Vagina (tissue), 2 donors: Measurements from ENCODE around the gene FAM20A. TPM values are rescaled to one million over a fixed set of nuclear protein-coding genes. Genes with fewer than 3 reads are reported as not detected.

Experiments used
- DNase-seq, 2 donors: peaks; one replicate each; pipeline ENCODE4 v3.0.0-alpha.2; 2017; ENCODE audit errors: extremely low spot score in 2 of 2
- H3K27ac ChIP-seq: fragments of 200-600 bp; sonication (generic); one replicate; pipeline ENCODE4 v1.5.1; 2019
- H3K27me3 ChIP-seq: fragments of 200-600 bp; sonication (generic); one replicate; pipeline ENCODE4 v1.5.1; 2019
- H3K36me3 ChIP-seq, 2 donors: fragments of 200-600 bp; sonication (generic); one replicate each; pipeline ENCODE4 v1.5.1; 2017 to 2019
- H3K4me1 ChIP-seq: fragments of 200-600 bp; sonication (generic); one replicate; pipeline ENCODE4 v1.5.1; 2019
- H3K4me3 ChIP-seq, 2 donors: fragments of 200-600 bp; sonication (generic); 1 replicate in 1 of 2; 2 replicates in 1 of 2; pipeline ENCODE4 v1.5.1; 2016 to 2019
- H3K9me3 ChIP-seq: fragments of 200-600 bp; sonication (generic); one replicate; pipeline ENCODE4 v1.5.1; 2019
- CTCF ChIP-seq, 3 experiments: fragments of 450-650 bp in 2 of 3; fragments of 200-600 bp in 1 of 3; sonication (generic) in 1 of 3; IDR thresholded peaks; one replicate each; pipeline ENCODE4 v1.5.1; 2017 to 2019; ENCODE audit warnings: antibody characterized with exemption in 3 of 3, mild to moderate bottlenecking in 2 of 3, moderate library complexity in 2 of 3
- POLR2A ChIP-seq, 2 donors: fragments of 450-650 bp; IDR thresholded peaks; one replicate each; pipeline ENCODE4 v1.6.1; 2017; ENCODE audit warnings: antibody characterized with exemption in 2 of 2, mild to moderate bottlenecking in 2 of 2, moderate library complexity in 2 of 2
- POLR2AphosphoS5 ChIP-seq, 2 donors: sonication (generic); formaldehyde crosslinking; IDR thresholded peaks; one replicate each; pipeline ENCODE4 v1.9.0; 2017; ENCODE audit warnings: antibody characterized with exemption in 2 of 2, mild to moderate bottlenecking in 2 of 2, low read depth in 1 of 2; ENCODE audit not compliant: insufficient read depth in 1 of 2
- intact Hi-C: fragments of 100-400 bp; cut with DNase I; formaldehyde crosslinking; loops from one replicate; pipeline ENCODE4 v1.15.1; 2023
- total RNA-seq: library from RNA; depleted of rRNA; stranded (reverse); fragments of >200 nt; gene quantifications from one replicate; pipeline ENCODE4 v1.2.3, GENCODE V29; 2016

The FAM20A gene
- total RNA-seq, 1 donor from 2014 or later: 16.2 TPM

DNA sequence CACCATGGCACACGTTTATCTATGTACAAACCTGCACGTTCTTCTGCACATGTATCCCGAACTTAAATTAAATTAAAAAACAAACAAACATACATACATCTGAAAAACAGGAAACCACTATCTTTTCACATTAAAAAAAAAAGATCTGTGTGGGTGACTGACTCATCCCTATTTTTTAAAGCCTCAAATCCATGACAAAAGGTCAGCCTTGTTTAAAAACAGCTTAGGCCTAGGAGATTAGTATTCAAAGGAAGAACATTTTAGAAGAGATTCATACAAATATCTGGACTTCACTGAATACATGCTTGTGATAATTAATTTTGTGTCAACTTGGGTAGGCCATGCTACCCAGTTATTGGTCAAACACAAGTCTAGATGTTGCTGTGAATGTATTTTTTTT lies 93.6 kb downstream of the FAM20A start:
- intact Hi-C loops: no loop called here
- DNase-seq: no peak
- Histone ChIP-seq H3K27me3 (no peaks in the 10 kb centered on the region), H3K9me3 (no peaks in the 10 kb centered on the region), H3K27ac (no peak overlapping the region), H3K36me3 (no peaks in the 10 kb centered on the region), H3K4me3 (no peak overlapping the region), H3K4me1 (peaks cover 11% of the 10 kb centered on the region)
- TF ChIP-seq POLR2AphosphoS5 (IDR thresholded peaks at IDR 0.05; ENCODE audit: insufficient read depth in 1 of 2, low read depth in 1 of 2) (no peak), CTCF (IDR thresholded peaks at IDR 0.05) (no peak), POLR2A (IDR thresholded peaks at IDR 0.05) (no peak)

DNA sequence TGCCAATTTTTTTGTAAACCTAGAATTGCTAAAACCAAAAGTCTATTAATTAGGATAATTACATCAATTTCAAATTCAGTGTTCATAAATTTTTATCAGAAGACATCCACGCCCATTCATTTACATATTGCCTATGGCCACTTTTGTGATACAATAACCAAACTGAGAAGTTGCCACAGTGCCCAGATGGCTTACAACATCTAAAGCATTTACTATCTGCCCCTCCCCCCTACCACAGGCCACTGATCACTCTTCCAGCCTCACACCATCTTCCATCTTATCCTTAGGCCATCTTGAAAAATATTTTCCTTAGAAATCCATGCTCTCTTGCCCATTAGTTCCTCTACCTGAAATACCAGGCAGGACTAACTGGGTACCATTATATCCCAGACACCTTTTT lies 95.2 kb downstream of the FAM20A start:
- no peak for TF ChIP-seq POLR2AphosphoS5 (IDR thresholded peaks at IDR 0.05; ENCODE audit: insufficient read depth in 1 of 2, low read depth in 1 of 2)
- no peak for TF ChIP-seq POLR2A (IDR thresholded peaks at IDR 0.05)
- TF ChIP-seq CTCF (IDR thresholded peaks at IDR 0.05): no peak
- Histone ChIP-seq H3K9me3 (no peaks in the 10 kb centered on the region), H3K27me3 (no peaks in the 10 kb centered on the region), H3K36me3 (no peaks in the 10 kb centered on the region), H3K4me3 (no peak overlapping the region), H3K4me1 (peaks cover 5% of the 10 kb centered on the region), H3K27ac (no peak overlapping the region)
- no peak for DNase-seq
- intact Hi-C loops: no loop called here

- no peak for DNase-seq
- TF ChIP-seq POLR2AphosphoS5 (IDR thresholded peaks at IDR 0.05; ENCODE audit: insufficient read depth in 1 of 2, low read depth in 1 of 2) (no peak), CTCF (IDR thresholded peaks at IDR 0.05) (no peak), POLR2A (IDR thresholded peaks at IDR 0.05) (no peak)
Observed at GRCh38 chr17:68501074-68501473, 100.1 kb downstream of the FAM20A start.

GRCh38 chr17:68499587-68499986 lies 101.6 kb downstream of the FAM20A start:
- DNase-seq: no peak
- intact Hi-C loops: no loop called here
- Histone ChIP-seq H3K27ac (no peak overlapping the region), H3K4me3 (no peak overlapping the region), H3K36me3 (no peaks in the 10 kb centered on the region), H3K9me3 (no peaks in the 10 kb centered on the region), H3K27me3 (no peaks in the 10 kb centered on the region), H3K4me1 (no peaks in the 10 kb centered on the region)
- TF ChIP-seq POLR2A (IDR thresholded peaks at IDR 0.05): no peak
- TF ChIP-seq POLR2AphosphoS5 (IDR thresholded peaks at IDR 0.05; ENCODE audit: insufficient read depth in 1 of 2, low read depth in 1 of 2): no peak
- no peak for TF ChIP-seq CTCF (IDR thresholded peaks at IDR 0.05)

More at GRCh38 chr17:68501074-68501473, 100.1 kb downstream of the FAM20A start:
- intact Hi-C loops: no loop called here
- H3K4me3 ChIP-seq: no peak overlapping the region
- no peak overlapping the region for H3K27ac ChIP-seq
- no peaks in the 10 kb centered on the region for H3K36me3 ChIP-seq
- H3K9me3 ChIP-seq: no peaks in the 10 kb centered on the region
- H3K27me3 ChIP-seq: no peaks in the 10 kb centered on the region
- no peaks in the 10 kb centered on the region for H3K4me1 ChIP-seq

- H3K27ac ChIP-seq: no peak overlapping the region
- intact Hi-C loops: no loop called here
- TF ChIP-seq POLR2AphosphoS5 (IDR thresholded peaks at IDR 0.05; ENCODE audit: insufficient read depth in 1 of 2, low read depth in 1 of 2) (no peak), CTCF (IDR thresholded peaks at IDR 0.05) (no peak), POLR2A (IDR thresholded peaks at IDR 0.05) (no peak)
Observed at GRCh38 chr17:68498479-68499326, 102.5 kb downstream of the FAM20A start.

More at GRCh38 chr17:68498479-68499326, 102.5 kb downstream of the FAM20A start:
- Histone ChIP-seq H3K4me3 (no peak overlapping the region), H3K4me1 (no peaks in the 10 kb centered on the region), H3K27me3 (no peaks in the 10 kb centered on the region), H3K9me3 (no peaks in the 10 kb centered on the region), H3K36me3 (no peaks in the 10 kb centered on the region)
- DNase-seq: no peak
